ENCODE data around the gene PPP1R14B. TPM values are rescaled to one million over a fixed set of nuclear protein-coding genes. Genes with fewer than 3 reads are reported as not detected.
A peak's percentile ranks its signal among the peaks of the same experiment; 100 is the strongest.

The PPP1R14B gene
- total RNA-seq, 2 experiments from 2014 or later = 332 to 336 TPM

GRCh38 chr11:64209563-64209843, 37.2 kb downstream of the PPP1R14B start:
- Mint-ChIP-seq H3K36me3 (peaks cover 55% of the 10 kb centered on the region), H3K4me3 (no peak overlapping the region), H3K4me1 (peaks cover 41% of the 10 kb centered on the region), H3K9me3 (no peaks in the 10 kb centered on the region), H3K27ac (peak overlapping the region; percentile 48), H3K27me3 (no peaks in the 10 kb centered on the region)
- DNase-seq = no peak

DNA sequence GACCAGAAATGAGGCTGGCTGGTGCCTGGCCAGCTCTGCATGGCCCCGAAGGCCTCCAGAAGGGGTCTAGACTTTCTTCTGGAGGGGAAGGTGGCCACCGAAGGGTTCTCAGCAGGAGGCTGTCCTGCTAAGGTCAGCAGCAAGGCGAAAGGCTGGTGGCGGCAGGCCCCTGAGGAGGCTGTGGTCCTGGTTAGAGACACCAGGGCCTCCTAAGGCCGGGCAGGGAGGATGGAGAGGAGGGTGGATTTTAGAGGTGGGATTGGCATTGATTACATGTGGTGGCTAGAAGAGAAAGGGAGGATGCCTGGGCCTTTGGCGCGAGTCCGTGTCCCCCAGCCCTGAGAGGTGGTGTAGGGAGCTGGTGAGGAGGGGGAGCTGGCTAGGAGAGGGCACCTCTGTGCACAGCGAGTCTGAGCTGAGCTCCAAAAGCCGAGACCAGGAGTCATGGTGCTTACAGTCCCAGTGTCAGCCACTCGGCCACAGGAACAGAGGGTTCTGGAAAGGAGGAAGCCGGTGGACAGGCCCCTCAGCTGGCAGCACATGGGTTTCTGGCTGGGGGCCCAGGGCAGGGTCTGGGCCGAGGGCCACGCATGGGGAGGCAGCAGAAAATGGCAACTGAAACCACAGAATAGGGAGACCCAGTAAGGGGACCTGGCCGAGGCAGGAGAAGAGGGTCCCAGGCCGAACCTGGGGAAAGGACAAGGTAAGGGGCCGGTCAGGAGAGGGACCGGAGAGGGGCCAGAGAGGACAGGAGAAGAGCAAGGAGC, 37.8 kb downstream of the PPP1R14B start:
- DNase-seq = no peak
- Mint-ChIP-seq H3K27me3 (no peaks in the 10 kb centered on the region), H3K4me3 (peak overlapping the region; percentile 94), H3K36me3 (peaks cover 57% of the 10 kb centered on the region), H3K4me1 (peaks cover 46% of the 10 kb centered on the region), H3K27ac (peak overlapping the region; percentile 98), H3K9me3 (no peaks in the 10 kb centered on the region)

DNA sequence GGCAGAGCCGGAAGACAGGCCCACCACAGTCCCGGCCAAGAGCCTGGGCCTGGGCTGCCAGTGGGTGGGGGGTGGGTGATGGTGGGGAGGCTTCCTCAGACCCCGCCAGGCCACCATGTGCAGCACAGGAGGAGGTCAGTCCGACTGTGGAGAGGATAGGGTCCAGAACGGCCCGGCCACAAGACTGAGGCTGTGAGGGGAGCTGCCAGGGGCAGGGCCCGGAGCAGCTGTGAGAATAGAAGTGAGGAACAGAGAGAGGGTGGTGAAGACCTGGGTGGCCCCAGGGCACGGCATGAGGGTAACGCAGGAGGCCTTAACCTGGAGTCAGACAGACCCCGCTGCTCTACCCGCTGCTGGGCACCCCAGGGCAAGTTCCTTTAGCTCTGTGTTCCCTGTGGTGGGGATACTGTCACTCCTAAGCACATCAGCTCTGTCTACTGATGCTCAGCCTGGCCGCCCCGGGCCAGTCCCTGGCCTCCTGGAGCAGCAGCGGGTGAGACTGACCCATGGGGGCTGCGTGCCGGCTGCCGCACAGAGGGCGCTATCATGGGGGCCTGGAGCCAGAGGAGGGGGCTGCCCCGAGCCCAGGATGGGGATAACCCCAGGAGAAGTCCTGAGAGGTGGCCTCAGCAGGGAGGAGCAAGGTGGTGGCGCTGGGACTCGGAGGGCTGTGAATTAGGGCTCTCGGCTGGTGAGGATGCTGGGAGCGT, 38.5 kb downstream of the PPP1R14B start:
- Mint-ChIP-seq H3K4me3 (peak overlapping the region; percentile 94), H3K36me3 (peaks cover 57% of the 10 kb centered on the region), H3K27ac (peak overlapping the region; percentile 98), H3K9me3 (no peaks in the 10 kb centered on the region), H3K4me1 (peaks cover 47% of the 10 kb centered on the region), H3K27me3 (no peaks in the 10 kb centered on the region)
- DNase-seq = no peak

DNA sequence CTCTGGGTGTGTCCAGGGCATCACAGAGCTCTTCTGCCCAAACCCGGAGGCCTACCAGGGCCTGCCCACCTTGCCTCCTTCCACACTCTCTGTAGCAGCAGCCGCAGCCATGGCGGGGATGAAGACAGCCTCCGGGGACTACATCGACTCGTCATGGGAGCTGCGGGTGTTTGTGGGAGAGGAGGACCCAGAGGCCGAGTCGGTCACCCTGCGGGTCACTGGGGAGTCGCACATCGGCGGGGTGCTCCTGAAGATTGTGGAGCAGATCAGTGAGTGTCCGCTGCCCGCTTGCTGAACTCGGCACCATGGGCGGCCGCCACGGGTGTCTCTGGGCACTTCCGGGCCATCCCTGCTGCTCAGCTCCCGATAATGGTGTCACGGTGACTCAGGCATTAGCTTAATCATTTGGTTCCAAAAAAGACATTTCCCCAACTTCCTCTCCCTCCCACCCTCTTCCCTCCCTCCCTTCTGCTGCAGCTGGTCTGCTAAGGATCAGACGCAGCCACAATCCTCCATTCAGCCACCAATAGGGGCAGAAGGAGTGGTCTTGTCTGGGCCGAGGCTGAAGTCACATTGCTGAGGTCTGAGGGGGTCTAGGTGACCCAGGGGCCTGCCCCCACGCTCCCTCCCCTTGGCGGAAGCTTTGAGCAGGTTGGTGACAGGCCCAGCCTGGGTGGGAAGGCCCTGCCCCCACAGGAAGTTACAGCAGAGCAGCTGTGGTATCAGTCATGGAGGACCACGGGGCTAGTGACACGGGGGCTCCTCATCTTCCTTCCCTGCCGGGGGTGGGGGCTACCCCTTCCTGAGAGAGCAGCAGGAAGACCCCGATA, 39.3 kb downstream of the PPP1R14B start:
- Mint-ChIP-seq H3K36me3 (peaks cover 53% of the 10 kb centered on the region), H3K9me3 (no peaks in the 10 kb centered on the region), H3K4me3 (peak overlapping the region; percentile 94), H3K27me3 (no peaks in the 10 kb centered on the region), H3K27ac (peak overlapping the region; percentile 98), H3K4me1 (peaks cover 46% of the 10 kb centered on the region)
- DNase-seq = peak; percentile 90

DNA sequence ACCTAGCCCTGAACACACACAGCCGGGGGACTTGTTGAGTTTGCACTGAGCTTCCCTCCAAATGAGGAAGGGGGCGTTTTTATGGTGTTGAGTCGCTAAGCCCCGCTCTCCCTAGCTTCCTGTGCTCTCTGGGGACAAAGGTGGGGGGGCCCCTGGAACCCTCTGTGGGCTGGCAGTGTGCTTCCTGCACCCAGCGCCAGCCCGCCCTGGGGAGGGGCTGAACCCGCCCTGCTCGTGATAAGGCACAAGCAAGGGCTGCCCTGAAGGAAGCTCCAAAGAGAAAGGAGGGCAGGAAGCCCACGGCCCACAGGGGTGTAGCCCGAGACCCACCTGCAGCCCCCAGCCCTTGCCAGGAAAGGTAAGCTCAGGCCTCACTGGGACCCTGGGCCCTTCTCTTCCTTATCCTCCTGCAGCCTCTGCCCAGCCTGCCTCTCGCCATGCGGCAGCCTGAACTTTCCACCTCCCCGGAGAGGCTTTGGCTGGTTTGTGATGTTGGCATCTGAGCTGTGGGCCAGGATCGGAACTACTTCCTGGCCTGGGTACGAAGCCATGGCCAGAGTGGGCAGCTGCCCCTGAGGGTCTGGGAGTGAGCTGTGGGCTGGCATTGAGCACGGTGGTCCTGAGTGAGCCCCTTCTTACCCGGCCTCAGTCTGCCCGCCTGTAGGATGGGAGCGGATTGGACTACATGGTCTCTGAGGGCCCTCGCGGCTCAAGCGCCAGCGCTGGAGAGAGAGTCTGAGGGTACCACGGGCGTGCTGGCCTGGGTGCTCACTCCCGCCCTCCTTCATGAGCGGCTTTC, 40.1 kb downstream of the PPP1R14B start, which contains the start of gene FERMT3:
Gene FERMT3 (plus strand): TSS at position 265 of the 799 bp plus-strand sequence. CDS start 644 bp downstream, outside the sequence.
- DNase-seq = peak; percentile 85
- peaks cover 40% of the 10 kb centered on the region for H3K4me1 Mint-ChIP-seq
- H3K4me3 Mint-ChIP-seq = peak within 1 kb of the TSS; percentile 94
- peaks cover 51% of the 10 kb centered on the region for H3K36me3 Mint-ChIP-seq
- H3K27ac Mint-ChIP-seq = peak within 1 kb of the TSS; percentile 98
- no peaks in the 10 kb centered on the region for H3K9me3 Mint-ChIP-seq
- no peaks in the 10 kb centered on the region for H3K27me3 Mint-ChIP-seq

DNA sequence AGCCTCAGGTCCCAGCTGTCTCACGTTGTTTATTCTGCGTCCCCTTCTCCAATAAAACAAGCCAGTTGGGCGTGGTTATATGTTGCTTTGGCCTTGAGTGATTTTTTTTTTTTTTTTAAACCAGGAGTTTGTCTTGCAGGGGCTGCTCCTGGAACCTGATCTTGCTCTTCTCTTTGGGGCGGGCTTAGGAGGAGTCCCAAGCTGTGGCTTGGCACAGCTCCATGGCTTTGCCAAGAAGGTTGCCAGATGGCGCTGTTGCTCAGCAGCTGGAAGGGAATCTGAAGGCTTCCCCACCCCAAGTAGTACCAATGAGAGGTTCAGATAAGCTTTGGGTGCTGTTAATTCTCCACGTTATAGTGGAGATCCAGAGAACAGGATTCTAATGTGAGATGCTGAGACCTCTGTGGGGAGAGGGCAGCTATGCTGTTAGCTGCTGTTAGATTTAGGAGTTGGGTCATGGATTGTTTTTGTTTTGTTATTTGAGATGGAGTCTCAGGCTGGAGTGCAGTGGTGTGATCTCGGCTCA, 42.2 kb downstream of the PPP1R14B start:
- no peaks in the 10 kb centered on the region for H3K9me3 Mint-ChIP-seq
- peaks cover 56% of the 10 kb centered on the region for H3K36me3 Mint-ChIP-seq
- H3K4me3 Mint-ChIP-seq = peak overlapping the region; percentile 66
- peaks cover 33% of the 10 kb centered on the region for H3K4me1 Mint-ChIP-seq
- peak; percentile 75 for DNase-seq
- peak overlapping the region; percentile 75 for H3K27ac Mint-ChIP-seq
- H3K27me3 Mint-ChIP-seq = no peaks in the 10 kb centered on the region

- DNase-seq = no peak
- peak overlapping the region; percentile 42 for H3K27ac Mint-ChIP-seq
- peaks cover 54% of the 10 kb centered on the region for H3K36me3 Mint-ChIP-seq
- H3K4me1 Mint-ChIP-seq = peaks cover 28% of the 10 kb centered on the region
- H3K4me3 Mint-ChIP-seq = no peak overlapping the region
- no peaks in the 10 kb centered on the region for H3K27me3 Mint-ChIP-seq
- H3K9me3 Mint-ChIP-seq = no peaks in the 10 kb centered on the region
Measured at GRCh38 chr11:64204080-64204440, 42.7 kb downstream of the PPP1R14B start.

DNA sequence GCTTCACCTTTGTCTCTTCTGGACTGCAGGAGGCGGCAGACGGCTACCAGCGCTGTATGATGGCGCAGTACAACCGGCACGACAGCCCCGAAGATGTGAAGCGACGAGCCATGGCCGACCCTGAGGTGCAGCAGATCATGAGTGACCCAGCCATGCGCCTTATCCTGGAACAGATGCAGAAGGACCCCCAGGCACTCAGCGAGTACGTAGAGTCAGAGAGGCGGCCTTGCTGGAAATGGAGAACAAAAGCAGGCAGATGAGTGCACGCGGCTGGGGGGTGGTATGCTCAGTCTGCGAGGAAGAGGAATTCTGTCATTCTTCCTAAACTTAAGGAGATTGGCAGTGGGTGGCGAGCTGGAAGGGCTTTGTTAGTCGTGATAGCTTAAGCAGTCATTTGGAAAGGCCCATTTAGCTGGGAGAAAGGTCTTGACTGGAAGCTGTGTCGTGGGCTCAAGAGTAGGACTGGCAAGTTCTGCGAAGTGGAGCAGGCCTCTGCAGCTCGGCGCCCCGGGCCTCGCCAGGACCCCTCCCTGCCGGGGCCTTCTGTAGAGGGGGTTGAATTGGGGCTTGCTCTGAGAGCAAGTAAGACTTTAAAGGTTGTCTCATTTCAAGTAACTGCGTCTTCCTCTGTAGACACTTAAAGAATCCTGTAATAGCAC, 43.2 kb downstream of the PPP1R14B start:
- Mint-ChIP-seq H3K4me1 (peaks cover 25% of the 10 kb centered on the region), H3K36me3 (peaks cover 51% of the 10 kb centered on the region), H3K27me3 (no peaks in the 10 kb centered on the region), H3K27ac (peak overlapping the region; percentile 42), H3K9me3 (no peaks in the 10 kb centered on the region), H3K4me3 (peak overlapping the region; percentile 12)
- DNase-seq = no peak

DNA sequence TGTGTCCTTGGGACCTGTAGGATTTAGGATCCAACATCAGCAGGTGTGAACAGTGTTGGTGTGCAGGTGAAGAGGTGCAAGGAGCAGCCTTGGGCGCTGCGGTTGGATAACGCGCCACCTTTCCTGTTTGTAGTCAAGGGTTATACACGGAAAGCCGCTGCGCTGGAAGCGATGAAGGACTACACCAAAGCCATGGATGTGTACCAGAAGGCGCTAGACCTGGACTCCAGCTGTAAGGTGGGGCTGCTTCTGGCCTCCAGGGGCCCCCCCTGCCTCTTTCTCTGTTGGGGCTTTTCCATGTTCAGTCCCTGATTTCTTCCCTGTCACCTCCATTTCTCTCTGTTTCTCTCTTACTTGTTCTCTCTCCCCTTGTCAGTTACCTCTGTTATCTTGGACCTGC, 43.8 kb downstream of the PPP1R14B start:
- Mint-ChIP-seq H3K27me3 (no peaks in the 10 kb centered on the region), H3K4me3 (peak overlapping the region; percentile 12), H3K36me3 (peaks cover 49% of the 10 kb centered on the region), H3K4me1 (peaks cover 25% of the 10 kb centered on the region), H3K9me3 (no peaks in the 10 kb centered on the region), H3K27ac (no peak overlapping the region)
- no peak for DNase-seq

DNA sequence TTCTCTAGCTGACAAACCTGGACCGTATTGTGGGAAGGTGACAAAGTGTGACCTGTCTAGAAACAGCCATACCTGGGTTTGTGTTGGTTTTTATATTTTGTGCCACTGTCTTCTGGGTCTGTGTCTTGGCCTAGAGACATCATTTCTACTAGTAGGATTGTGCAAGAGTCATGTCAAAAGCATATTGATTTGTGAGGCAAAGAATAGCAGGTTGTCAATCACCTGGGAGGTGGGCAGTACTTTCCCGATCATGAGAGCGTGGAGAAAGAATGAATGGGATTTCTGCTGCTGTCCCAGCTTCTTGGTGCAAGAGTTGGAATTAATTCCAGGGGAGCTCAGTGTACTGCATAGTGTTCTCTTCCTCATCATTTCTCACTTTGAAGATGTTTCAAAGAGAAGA, 45.2 kb downstream of the PPP1R14B start:
- peaks cover 35% of the 10 kb centered on the region for H3K36me3 Mint-ChIP-seq
- H3K27me3 Mint-ChIP-seq = no peaks in the 10 kb centered on the region
- peak overlapping the region; percentile 3 for H3K27ac Mint-ChIP-seq
- no peak overlapping the region for H3K4me3 Mint-ChIP-seq
- H3K9me3 Mint-ChIP-seq = no peaks in the 10 kb centered on the region
- H3K4me1 Mint-ChIP-seq = peaks cover 25% of the 10 kb centered on the region
- no peak for DNase-seq

DNA sequence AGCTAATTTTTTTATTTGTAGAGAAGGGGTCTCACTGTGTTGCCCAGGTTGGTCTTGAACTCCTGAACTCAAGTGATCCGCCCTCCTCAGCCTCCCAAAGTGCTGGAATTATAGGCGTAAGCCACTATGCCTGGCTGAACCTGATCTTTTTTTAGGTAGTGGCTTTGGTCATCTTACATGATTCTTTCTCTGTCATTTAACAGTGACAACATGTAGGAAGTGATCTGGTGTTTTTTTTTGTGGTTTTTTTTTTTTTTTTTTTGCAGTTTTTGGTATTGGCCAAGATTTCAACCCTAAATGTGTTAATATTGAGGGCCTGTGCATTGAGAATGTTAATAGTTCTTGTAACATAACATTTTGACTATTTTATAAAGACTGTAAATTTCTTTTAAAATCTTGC, 48.2 kb downstream of the PPP1R14B start:
- no peaks in the 10 kb centered on the region for H3K27me3 Mint-ChIP-seq
- peak overlapping the region; percentile 58 for H3K27ac Mint-ChIP-seq
- peaks cover 14% of the 10 kb centered on the region for H3K4me1 Mint-ChIP-seq
- peaks cover 32% of the 10 kb centered on the region for H3K36me3 Mint-ChIP-seq
- no peak for DNase-seq
- H3K4me3 Mint-ChIP-seq = no peak overlapping the region
- H3K9me3 Mint-ChIP-seq = no peaks in the 10 kb centered on the region

DNA sequence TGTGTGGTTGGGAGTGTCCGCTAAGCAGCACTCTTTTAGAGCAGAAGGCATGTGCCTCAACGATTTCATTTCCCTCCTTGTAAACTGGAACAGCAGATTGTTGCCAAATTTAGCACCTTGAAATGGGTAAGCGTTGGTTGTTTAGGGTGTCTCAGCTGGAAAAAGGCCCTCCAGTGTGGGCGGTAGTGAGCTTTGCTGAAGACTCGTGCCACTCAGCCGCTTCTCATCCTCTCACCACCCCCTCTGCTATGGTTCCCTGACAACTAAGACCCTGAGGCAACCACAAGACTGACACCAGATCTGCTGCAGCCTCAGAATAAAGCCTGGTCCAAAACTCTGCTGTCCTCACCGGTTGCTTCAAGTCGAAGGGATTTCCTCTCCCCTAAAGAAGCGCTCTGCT, 50.1 kb downstream of the PPP1R14B start:
- Mint-ChIP-seq H3K27ac (no peak overlapping the region), H3K27me3 (no peaks in the 10 kb centered on the region), H3K9me3 (no peaks in the 10 kb centered on the region), H3K36me3 (peaks cover 39% of the 10 kb centered on the region), H3K4me3 (no peak overlapping the region), H3K4me1 (peaks cover 15% of the 10 kb centered on the region)
- DNase-seq = no peak

Data from activated naive CD8-positive, alpha-beta T cell treated with anti-CD3 and anti-CD28 coated beads for 36 hours (primary cell).